GM19023 (cell line): ENCODE results near the gene MISP.
"Not testable (repeated sequence)": the region's sequence is repeated elsewhere in the genome, so short reads cannot be mapped to it uniquely, and the experiment has no call there.

Experiments used
- ATAC-seq: cut with Tn5 transposase; IDR thresholded peaks from one replicate; pipeline ENCODE4 v1.9.1; 2021; ENCODE audit warnings: mild to moderate bottlenecking, moderate library complexity; ENCODE audit not compliant: unreplicated experiment

The MISP gene

DNA sequence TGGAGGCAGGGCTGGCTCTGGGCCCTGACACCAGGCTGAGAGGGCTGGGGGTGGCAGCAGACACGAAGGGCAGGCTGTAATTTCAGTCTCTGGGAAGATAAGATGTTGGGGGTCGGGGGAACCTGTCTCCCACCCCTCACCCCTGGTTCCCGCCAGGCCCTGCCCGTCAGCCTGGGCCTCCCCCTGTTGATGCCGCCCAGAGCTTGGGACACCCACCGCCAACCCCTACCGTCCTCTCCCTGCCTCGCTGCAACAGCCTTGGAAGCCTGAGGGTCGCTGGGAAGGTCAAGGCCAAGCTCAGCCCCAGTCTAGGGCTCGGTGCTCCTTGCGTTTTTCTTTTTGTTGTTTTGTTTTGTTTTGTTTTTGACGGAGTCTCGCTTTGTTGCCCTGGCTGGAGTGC lies 27.7 kb upstream of the MISP start:
- no peak for ATAC-seq

DNA sequence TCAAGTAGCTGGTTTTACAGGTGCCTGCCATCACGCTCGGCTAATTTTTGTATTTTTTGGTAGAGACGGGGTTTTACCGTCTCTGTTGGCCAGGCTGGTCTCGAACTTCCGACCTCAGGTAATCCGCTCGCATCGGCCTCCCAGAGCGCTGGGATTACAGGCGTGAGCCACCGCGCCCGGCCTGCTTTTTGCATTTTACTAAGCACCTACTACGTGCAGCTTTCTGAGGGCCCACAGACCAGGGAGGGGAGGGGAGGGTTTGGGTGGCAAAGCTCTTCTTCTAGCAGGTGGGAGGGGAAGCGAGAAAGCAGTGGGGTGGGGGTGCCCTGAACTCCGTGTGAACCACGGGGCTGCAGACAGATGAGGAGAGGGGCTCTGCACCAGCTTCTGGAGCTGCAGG lies 27.2 kb upstream of the MISP start:
- ATAC-seq = no peak

DNA sequence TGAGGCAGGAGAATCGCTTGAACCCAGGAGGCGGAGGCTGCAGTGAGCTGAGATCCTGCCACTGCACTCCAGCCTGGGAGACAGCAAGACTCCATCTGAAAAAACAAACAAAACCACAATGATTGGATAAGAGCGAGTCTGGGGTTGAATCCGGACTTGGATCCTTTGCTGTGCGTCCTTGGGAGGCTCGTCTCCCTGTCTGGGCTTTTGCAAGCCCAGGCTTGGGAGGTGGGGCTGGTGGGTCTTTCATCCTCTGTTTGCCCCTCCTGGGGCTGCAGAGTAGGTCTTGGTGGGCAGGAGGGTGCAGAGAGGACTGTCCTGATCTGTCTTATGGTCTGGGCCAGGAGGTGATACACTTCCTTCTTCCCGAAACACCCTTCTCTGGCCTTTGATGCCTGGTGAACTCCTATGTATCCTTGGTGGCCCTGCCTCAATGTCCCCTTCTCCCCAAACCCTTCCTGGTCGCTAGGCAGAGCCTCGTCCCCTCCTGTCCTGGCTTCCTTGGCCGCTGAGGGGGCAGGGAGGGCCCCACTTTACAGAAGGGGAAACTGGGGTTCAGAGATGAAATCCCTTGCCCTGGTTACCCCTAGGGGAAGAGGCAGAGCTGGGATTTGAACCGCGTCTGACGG lies 25.3 kb upstream of the MISP start:
- ATAC-seq = no peak

DNA sequence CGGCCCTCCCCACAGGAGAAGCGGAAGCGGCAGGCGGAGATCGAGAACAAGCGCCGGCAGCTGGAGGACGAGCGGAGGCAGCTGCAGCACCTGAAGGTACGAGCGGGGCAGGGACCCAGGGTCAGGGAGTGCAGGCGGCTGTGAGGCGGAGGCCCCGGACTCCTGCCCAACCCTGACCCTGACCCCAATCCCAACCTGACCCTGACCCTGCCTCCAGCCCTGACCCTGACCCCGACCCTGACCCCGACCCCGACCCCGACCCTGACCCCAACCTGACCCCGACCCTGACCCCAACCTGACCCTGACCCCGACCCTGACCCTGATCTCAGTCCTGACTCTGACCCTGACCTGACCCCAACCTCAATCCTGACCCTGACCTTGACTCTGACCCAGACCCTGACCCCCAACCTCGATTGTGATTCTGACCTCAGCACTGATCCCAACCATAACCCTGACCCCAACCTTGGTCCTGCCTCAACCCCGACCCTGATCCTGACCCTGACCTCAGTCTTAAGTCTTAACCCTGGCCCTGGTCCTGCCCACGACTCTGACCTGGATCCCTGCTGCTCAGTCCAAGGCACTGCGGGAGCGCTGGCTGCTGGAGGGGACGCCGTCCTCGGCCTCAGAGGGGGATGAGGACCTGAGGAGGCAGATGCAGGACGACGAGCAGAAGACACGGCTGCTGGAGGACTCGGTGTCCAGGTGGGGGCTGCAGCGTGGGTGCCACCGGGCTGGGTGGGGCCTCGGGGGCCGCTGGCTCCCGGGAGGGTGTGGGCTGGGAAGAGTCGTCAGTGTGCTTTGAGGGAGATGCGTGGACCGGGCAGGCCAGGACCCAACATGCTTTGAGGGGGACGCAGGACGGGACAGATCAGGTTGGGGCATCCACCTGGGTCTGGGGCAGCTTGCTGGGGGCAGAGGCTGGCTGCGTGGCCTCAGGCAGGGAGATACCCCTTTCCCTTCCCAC lies 23.6 kb upstream of the MISP start:
- ATAC-seq = no peak

DNA sequence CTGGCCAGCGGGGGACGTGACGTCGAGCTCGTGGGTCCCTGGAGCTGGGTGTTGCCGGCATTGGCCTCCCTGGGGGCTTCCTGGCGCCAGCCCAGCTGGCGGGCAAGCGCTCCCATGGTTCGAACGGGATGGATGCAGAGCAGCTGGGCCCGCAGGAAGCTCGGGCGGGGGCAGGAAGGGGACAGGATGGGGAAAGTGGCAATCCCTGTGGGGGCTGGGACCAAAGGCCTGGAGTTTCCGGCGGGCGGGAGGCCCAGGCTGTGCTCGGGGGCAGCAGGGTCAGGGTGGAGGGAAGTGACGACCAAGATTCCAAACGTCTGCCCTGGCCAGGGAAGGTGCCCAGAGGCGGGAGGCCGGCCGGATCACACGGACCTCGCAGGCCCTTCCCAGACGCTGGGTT lies 22.9 kb upstream of the MISP start:
- no peak for ATAC-seq

DNA sequence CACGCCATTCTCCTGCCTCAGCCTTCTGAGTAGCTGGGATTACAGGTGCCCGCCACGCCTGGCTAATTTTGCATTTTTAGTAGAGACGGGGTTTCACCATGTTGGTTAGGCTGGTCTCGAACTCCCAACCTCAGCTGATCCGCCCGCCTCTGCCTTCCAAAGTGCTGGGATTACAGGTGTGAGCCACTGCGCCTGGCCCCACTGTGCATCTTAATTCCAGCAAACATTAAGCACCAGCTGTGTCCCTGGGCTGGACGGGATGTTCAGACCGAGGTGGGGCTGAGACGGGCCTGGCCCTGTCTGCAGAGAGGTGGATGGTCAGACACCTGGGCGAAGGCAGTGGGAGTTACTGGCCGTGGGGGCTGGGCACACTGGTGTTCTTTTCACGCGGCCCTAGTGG lies 21.3 kb upstream of the MISP start:
- not testable (repeated sequence) for ATAC-seq

DNA sequence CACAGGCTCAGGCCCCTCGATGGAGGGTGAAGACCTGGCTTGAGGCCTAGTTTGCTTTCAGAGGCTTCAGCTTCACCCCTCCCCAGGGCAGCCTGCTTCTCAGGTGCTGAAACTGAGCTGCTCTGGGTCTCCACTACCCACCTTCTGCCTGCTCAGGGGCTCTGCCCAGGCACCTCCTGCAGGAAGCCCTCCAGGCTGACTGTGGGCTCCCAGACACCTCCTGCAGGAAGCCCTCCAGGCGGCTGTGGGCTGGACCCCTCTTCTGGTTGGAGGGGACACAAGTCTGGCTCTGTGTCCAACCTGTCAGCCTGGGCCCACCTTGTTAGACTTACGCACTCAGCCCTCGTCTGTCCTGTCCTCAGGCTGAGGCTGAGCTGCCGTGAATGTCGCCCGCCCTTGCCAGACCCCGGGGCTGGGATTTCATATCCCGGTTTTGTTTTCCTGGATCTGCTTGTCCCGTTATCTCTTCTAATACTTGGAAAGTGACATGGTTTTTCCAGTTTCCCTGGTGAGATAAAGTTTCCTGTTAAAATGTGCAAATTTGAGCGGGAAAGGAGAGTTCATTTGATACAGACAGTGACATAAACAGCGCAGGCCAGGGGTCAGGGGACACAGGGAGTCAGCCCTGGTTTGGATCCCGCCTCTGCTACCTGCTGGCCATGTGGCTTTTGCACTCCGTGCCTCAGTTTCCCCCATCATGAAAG lies 20.8 kb upstream of the MISP start:
- no peak for ATAC-seq

DNA sequence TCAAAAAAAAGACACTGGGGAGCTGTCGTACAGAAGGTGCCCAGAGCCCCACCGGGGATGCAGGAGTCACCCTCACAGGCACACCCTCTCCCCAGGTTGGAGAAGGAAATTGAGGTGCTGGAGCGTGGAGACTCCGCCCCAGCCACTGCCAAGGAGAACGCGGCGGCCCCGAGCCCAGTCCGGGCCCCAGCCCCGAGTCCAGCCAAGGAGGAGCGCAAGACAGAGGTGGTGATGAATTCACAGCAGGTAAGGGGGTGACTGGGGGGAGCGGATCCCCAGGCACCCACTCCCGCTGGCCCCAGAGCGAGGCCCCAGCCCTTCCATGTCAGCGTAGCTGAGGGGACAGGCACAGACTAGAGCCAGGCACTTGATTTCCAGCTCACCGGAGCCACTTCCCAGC lies 19.9 kb upstream of the MISP start:
- no peak for ATAC-seq

DNA sequence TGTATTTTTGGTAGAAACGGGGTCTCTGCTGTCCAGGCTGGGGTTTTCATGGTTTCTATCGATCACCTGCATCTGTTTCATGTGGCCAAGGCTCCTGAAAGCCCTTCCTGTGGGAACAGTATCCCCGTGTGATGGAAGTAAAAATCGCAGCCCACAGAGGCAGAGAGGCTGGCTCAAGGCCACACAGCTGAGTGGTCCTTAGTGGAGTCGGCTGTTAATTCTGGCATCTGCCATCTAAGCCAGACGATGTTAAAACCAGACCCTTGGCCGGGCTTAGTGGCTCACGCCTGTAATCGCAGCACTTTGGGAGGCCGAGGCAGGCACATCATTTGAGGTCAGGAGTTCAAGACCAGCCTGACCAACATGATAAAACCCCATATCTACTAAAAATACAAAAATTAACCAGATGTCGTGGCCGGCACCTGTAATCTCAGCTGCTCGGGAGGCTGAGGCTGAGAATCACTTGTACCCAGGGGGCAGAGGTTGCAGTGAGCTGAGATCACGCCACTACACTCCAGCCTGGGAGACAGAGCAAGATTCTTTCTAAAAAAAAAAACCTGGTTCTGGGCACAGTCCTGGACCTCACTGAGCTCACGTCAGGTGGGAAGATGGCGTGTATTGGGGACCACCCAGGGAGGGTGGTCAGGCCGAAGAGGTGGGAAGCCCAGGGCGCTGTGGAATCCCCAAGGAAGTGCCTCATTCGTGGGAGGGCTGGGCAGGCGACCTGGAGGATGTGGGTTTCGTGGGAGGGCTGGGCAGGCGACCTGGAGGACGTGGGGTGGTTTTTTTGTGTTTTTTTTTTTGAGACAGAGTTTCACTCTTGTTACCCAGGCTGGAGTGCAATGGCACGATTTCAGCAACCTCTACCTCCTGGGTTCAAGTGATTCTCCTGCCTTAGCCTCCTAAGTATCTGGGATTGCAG lies 18.5 kb upstream of the MISP start:
- no peak for ATAC-seq

DNA sequence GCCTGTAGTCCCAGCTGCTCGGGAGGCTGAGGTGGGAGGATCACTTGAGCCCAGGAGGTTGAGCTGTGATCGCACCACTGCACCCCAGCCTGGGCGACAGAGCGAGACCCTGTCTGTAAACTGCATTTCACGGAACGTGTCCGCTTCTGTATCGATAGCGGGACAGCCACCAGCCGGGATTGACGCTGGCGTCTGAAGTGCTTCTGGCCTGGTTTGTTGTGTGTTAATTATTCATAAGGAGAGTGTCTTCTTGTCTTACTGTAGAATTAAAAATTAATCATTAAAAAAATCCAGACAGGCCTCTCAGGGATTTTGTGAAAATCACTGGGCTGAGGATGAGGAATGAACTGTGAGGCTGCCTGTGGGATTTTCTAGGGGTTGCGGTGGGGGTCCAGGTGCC lies 16.2 kb upstream of the MISP start:
- no peak for ATAC-seq

DNA sequence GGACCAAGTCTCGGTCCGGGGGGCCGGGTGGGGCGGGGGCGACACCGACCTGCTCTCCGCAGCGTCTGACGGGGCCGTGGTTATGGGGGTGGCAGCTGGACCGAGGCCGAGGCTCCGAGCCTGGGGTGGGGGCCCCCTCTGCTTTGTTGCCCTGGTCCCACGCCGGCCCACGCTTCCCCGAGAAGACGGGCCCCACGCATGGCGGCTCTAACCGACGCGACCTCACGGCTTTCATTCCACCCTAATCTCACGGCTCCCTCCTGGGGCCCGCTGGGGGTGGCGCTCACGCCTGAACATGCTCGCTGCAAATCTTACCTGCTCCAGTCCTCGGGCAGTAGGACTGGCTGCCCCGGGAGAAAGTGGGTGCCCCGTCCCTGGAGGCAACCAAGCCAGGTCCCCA lies 14.8 kb upstream of the MISP start:
- ATAC-seq = no peak

DNA sequence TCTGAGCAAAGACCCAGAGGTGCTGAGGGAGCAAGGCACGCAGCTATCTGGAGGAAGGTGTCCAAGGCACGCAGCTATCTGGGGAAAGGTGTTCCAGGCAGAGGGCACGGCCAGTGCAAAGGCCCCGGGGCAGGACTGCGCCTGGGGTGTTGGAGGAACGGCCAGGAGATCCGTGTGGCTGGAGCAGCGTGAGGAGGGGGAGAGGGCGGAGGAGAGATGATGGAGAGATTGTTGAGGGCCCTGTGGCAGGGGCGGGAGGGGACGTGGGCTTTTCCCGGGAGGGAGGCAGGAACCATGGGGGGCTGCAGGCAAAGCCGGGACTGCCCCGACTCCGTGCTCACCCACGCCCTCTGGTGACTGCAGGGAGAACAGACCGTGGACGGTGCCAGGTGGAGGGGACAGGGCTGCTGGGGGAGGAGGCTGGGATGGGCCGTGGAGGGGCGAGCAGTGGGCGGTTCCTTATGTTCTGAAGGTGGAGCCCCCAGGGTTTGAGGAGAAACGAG lies 13.3 kb upstream of the MISP start:
- no peak for ATAC-seq

DNA sequence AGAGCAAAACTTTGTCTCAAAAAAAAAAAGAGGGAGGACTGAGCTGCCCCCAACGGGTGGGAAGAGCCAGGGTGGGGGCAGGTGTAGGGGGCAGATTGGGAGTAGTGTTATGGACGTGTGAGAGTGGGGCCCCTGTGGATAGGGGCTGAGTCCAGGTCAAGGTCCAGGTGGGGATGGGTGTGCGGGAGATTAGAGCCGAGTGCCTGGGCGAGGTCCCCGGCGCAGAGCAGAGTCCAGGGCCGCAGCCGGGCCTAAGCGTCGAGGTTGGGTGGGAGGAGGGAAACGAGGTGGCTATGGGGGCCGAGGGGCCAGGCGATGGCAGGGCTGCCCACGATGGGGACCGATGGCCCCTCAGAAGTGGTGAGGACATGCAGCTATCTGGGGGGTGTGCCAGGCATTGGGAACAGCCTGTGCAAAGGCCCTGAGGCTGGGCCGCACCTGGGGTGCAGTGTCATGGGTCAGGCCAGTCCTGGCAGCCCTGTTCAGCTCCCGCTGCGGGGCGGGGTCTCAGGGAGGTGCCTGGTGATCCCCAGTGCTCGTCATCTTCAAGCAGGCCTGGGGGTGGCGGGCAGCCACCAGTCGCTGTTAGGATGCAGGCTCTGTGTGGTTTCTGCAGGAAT lies 12.3 kb upstream of the MISP start:
- ATAC-seq = no peak

DNA sequence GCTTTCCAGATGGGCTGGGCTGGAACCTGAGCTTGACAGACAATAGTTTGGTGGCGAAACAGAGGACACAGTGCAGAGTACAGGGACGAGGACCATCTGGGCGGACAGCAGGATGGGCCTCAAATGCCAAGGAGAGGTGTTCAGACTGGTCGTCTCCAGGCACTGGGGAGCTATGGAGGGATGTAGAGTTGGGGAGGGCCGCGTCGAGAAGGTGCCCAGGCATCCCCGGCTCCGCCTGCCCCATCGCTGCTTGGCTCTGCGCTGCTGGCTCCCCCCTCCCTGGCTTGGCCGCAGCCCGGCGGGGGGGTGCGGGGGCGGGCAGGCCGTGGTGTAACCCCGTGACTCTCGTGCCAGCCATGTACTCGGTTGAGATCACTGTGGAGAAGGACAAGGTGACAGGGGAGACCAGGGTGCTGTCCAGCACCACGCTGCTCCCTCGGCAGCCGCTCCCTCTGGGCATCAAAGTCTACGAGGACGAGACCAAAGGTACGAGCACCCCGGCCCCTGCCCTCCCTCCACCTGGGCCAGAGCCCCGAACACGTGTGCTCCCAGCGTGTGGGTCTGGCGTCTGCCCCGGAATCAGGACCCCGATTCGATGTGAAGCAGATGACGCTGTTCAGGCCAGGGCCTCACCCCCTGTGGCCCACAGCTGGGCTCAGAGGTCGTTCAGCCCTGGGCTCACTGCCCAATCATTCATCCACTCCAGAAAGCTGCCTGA lies 10.8 kb upstream of the MISP start:
- ATAC-seq = no peak

DNA sequence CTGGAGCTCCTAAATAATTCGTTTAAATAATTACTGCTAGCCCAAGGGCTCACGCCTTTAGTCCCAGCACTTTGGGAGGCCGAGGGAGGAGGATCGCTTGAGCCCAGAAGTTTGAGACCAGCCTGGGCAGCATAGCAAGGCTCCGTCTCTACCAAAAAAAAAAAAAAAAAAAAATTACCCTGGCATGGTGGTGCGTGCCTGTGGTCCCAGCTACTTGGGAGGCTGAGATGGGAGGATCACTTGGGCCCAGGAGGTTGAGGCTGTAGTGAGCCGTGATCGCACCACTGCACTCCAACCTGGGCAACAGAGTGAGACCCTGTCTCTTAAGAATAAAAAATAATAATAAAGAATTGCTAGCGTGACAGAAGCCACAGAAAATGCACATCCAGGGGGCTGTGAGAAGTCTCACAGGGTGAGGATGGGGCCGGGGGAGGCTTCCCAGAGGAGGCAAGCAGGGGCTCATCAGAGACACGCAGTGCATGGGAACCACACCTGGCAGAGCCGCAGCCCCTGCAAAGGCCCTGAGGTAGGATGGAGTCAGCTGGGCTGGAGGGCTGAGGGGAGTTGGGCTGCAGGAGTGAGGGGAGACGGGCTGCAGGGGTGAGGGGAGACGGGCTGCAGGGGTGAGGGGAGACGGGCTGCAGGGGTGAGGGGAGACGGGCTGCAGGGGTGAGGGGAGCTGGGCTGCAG lies 10.0 kb upstream of the MISP start:
- ATAC-seq = not testable (repeated sequence)

DNA sequence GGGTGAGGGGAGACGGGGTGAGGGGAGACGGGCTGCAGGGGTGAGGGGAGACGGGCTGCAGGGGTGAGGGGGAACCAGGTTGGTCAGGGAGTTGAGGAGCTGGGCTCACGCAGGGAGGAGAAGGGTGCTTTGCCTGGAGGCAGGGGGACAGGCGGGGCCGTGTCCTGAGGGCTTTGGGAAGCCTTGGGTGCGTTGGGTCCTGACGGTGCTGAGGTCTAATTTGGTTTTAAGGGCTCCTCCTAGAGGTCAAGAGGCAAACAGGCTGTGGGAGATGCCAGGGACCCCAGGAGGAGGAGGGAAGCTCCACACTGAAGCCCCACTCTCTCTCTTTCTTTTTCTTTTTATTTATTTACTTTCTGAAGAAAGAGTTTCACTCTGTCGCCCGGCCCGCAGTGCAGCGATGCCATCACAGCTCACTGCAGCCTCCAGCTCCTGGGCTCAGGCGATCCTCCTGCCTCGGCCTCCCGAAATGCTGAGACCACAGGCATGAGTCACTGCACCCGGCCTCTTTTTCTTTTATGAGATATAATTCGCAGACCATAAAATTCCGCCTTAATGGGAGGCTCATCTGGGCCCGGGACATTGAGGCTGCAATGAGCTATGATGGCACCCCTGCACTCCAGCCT lies 9.3 kb upstream of the MISP start:
- no peak for ATAC-seq

DNA sequence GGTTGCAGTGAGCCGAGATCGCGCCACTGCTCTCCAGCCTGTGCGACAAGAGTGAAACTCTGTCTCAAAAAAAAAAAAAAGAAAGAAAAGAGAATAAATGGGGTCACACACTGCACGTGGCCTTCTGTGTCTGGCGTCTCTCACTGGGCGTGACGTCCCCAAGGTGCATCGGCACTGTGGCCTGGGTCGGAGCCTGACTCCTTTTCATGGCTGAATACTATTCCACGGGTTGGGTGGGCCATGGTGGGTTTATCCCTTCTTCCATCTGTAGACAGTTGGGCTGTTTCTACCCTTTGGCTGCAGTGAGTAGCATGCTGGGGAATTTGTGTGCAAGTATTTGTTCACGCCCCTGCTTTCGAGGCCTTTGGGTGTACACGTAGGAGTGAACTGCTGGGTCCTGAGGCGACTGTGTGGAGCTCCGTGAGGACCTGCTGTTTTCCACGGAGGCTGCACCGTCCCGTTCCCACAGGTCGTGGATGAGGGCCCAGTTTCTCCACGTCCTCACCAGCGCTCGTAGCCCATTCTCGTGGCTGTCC lies 8.3 kb upstream of the MISP start:
- ATAC-seq = no peak

DNA sequence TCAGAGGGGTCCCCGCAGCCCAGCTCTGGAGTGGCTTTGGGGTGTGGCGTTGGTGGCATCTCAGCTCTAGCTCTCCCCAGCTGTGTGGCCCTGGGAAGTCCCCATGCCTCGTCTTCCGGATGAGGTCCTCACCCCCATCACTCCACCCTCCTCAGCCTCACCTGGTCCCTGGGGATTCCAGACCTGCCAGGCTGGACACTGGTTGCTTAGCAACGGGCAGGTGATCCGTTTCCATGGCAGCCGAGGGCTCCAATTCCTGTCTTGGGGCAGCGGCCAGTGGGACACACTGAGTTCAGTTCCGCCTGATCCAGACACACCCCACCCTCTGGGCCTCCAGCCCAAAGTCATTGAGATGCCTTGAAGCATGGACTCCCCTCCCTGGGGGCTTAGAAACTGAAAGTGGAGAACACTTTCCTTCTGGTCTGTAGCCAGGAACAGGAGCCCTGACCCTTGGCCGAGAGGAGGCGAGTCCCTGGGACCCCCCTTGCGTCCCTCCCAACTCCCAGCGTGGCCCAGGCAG lies 7.7 kb upstream of the MISP start:
- ATAC-seq = no peak
